Measurements from ENCODE around the gene HBS1L. TPM values are rescaled to one million over a fixed set of nuclear protein-coding genes. Genes with fewer than 3 reads are reported as not detected.

The HBS1L gene
- total RNA-seq, 1 donor from 2014 or later: 128 TPM

DNA sequence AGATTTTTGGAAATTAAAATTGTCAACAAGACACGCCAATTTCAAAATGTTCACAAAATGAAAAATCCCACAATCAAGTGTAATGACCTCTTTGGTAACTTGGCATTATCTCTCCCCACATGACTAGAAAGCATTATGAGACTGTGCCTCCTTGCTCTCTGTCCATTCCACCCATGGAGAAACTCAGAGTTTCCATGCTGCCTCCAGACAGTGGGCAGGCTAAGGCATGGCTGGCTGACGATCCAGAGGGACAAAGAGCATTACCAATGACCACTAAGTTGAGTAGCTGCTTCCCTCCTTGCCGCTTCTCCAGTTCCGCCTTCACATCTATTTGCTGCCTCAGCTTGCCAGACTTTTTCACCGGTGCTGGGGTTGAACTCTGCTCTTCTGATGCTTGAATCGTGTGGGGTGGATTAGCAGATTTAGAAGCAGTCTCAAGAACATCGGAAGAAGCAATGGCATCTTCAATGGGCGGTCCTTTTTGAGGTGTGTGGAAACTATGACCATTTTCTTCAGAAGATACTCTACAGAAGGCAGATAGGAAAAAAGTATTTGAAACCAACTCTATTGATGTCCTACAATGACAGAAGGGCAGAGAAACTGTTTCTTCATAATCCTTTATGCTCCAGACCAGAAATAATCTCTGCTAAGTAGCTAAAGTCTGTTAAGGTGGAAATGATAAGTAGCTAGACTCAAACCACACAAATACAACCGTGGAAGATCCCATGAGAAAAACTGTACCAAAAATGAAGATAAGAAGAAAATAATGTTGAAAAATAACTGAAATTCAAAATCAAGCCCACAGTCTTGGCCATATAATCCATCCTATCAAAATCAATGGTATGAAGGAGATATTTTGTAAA is 57.3 kb downstream of the HBS1L start:
- DNase-seq: no peak

- no peak for DNase-seq
Observed at GRCh38 chr6:134995536-134995935, 59.1 kb downstream of the HBS1L start.

GRCh38 chr6:134994431-134994830 is 60.2 kb downstream of the HBS1L start:
- DNase-seq: no peak

- DNase-seq: no peak
Observed at GRCh38 chr6:134992155-134992554, 62.5 kb downstream of the HBS1L start.

DNA sequence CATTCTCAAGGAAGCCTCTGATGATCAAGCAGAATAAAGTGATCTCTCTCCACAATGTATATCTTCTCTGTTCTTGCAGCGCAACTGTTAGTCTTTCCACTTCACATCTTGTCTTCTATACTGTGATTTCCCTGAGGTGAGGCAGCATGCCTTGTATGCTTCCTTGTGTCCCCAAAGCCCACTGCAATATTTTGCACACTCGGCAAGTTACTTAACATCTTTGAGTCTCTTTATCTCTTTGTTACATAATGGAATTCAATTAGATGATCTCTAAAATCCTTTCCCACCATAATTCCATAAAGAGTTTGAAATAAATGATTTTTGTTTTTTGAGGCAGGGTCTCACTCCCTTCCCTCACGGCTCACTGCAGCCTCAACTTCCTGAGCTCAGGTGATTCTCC is 64.4 kb downstream of the HBS1L start:
- no peak for DNase-seq

GRCh38 chr6:134984821-134985220 is 69.8 kb downstream of the HBS1L start:
- DNase-seq: no peak

DNA sequence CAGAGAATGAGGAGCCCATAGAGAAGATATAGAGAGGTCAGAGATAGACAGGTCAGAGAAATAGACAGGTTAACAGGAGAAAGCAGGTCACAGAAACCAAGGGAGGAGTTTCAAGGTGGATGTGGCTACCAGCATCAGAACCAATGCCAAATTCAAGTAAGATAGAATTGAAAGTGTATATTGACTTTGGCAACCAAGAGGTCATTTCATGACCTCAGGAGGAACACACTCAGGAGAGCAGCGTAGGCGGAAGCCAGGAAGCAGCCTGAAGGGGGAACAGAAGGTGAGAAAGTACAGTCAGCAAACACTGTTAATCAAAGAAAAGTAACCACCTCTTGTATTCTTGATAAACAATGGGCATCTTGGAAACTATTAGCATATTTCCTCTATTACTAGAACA is 70.8 kb downstream of the HBS1L start:
- no peak for DNase-seq

DNA sequence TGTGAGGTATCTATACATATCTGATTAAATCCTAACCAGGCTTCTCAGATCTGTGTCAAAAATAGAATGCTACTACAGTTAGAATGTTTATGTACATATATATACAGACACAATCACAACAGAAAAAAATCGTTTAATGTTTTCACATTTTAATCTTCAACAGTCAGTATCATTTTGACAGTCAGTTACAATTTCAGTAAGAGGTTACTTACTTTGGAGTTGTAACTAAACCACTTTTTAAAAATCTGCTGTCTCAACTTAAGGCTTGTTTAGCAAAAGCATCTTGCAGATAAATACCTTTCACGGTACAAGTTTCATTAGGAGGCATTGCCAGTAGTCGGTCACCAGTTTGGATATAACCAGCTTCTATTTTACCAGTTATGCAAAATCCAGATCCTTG is 72.5 kb downstream of the HBS1L start:
- no peak for DNase-seq

- no peak for DNase-seq
Observed at GRCh38 chr6:134980846-134981245, 73.8 kb downstream of the HBS1L start.

- no peak for DNase-seq
Observed at GRCh38 chr6:134979142-134979541, 75.5 kb downstream of the HBS1L start.

DNA sequence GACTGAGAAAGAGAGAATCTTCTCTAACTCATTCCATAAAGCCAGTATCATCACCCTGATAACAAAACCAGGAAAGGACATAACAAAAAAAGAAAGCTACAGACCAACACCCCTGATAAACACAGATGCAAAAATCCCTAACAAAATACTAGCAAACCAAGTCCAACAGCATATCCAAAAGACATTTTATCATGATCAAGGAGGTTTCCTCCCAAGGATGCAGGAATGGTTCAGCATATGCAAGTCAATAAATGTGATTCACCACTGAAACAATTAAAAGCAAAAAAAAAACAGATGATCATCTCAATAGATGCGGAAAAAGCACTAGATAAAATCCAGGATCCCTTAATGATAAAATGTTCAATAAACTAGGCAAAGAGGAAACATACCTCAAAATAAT is 80.3 kb downstream of the HBS1L start:
- no peak for DNase-seq

DNA sequence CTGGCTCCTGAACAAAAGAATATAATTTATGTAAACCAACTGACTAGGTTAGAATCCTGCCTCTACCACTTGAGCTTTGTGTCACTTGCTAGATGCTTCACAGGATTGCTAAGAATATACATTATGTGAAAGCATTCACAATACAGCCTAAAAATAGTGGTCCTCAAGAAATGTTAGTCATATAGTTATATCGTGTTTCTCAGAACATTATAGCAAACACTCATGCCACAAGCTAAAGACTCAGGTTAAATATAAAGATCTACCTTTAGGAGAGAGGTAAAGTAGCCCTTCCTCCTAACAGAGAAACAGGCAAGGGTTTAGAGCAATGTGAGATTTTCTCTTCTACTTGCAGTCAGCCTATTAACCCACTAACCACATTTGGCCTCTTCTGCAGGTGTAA is 86.9 kb downstream of the HBS1L start:
- no peak for DNase-seq

DNA sequence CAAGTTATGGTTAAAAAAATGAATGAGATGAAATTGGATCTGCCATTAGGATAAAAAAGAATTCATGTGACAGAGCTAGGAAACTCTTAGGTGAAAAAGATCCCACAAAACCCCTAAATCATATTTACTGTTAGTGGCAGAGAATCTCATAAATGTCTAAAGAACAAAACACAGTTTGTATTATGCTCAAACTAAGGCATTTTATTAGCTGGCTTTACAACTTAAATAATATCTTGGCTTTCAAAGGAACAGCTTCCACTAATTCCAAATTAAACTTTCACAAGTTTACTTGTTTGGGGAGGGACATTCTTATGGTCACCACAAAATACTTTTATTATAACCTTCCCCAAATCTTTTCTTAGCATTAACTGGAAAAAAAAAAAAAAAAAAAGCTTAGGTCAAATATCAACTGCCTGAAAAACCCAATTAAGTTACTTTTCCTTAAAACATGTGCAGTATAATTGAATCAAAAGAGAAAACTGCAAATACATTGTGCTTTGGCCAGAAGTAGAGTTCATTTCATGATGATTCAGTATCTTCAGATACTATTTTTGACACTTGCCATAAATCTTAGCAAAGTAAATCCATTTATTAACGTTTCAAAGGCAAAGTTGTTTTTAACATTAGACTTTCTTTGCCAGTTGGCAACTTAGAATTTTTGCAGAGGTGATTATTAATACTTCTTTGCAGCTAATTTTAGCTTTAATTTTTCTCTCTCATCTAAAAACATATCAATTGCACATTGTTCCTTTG is 90.0 kb downstream of the HBS1L start:
- no peak for DNase-seq

DNA sequence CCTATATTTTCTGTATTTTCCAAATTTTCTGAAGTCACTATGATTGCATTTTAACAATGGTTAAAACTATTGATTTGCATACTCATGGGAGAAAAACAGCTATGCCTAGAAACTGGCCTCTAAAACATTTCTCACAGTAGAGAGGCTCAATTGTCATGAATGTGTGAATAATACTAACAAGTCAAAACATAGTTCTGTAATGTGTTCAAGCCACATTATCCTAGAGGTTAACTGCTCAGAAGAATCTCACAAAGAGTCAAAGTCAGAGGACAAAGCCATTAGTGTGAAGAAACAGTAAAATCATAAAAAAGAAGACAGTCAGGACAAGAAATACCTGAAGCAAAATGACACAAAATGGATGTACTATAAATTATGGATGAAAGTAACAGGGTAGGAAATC is 92.2 kb downstream of the HBS1L start:
- DNase-seq: no peak

DNA sequence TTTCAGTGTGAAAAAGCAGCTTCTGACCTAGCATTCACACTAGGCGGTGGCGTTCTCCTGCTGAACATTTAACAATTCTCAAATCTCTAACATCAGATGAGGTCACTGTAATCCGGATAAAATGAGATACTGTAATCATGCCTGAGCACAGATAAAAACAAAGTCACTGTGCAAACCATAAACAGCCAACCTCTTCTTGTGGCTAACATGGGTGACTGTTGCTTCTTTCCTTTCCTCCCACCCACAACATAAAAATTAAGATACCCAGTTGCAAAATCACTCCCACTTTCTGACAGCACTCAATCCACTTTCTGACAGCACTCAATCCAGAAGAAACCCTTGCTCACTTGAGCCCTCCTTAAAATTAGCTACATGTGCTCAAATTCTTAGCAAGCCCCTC is 93.3 kb downstream of the HBS1L start:
- no peak for DNase-seq

DNA sequence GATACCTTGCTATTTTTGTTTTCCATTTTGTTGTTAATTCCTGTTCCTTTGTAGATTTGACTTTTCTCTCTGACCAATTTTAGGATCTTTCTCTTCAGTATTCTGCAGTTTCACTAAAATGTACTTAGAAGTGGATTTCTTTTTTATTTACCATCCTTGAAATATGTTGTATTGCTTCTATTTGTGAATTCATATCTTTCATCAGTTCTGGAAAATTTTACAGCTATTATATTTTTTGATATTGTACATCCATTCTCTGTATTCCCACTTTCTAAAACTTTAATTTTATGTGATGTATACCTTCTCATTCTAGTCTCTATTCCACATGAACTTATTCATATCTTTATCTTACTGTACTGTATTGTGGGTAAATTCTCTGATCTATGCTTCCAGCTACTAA is 95.0 kb downstream of the HBS1L start:
- no peak for DNase-seq

DNA sequence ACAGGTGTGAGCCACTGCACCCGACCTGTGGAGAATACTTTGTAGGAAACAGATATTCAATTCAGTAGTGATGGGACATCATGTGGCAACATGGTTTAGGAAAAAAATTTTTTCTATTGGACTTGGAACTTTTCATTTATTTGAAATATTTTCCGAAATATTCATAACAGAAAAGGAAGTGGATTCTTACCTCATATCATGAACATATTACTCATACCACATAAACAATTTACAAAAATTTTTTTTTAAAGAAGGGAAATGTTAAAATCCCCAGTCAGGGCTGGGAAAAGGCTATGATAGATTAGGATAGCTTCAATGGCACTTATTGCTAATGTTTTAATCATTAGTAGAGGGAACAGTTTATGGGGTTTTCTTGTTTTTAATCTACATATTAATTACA is 97.9 kb downstream of the HBS1L start:
- no peak for DNase-seq

DNA sequence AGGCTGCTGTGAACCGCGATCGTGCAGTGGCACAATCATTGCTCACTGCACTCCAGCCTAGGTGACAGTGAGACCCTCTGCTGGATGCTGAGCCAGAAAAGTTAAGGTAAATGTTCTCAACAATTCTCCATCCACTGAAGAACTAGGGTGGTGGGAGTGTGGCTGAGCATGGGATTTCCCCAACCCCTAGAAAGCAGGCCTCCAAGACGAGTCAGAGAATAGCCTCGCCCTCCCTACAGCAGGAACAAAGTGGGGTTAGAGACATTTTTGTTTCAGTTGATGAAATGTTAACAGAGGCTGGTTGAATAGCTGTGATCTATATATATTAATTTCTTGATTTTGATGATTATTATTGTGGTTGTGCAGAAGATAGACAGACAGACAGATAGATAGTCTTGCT is 98.6 kb downstream of the HBS1L start:
- no peak for DNase-seq

DNA sequence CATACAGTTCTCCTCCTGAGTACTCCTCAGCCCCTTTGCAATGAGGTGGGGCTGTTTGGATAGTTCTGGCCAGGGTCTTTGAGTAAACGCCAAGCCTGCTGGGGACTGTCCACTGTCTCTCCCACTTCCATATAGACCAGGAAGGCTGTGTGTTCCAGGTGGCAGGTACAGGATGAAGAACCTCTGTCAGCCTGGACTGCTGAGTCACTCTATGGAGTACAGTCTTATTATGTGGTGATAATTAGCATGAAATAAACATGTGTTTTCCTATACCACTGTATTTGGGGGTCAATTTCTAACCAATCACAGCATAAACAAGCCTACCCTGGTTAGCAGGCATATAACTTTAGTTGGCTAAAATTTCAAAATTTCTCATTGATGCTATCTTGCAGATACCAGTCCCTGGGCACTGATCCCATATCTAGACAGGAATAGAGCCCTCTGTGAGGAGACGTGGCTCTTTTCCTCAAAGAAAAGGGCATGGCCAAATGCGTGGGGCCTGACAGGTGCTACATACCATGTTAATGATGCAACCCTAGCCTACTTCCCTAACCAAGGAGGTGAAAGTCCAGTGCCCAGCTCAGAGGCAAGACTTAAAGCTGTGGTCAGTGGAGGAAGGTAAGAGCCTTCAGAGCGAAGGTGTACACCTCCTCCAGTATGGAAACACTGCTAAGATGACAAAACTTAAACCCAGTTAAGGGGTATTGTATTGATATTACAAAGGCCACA is 100.2 kb downstream of the HBS1L start:
- DNase-seq: no peak

- no peak for DNase-seq
Observed at GRCh38 chr6:134951494-134952263, 102.9 kb downstream of the HBS1L start.

DNA sequence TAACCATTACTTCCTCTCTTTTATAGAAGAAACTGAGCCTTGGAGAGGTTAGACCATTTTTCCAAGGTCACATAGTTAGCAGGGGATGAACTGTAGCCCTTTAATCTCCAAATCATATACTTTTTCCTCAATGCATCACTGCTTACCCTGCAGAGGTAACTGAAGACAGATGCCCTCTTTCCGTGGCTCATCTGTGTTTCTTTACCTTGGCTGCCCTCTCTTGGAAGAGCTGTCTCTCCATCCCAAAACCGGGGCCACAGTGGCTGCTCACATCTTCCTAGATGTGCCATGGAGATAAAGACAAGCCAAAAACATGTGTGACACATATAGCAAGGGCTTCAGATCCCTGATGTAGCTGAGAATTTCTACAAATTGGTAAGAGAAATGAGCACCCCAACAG is 104.1 kb downstream of the HBS1L start:
- DNase-seq: no peak

DNA sequence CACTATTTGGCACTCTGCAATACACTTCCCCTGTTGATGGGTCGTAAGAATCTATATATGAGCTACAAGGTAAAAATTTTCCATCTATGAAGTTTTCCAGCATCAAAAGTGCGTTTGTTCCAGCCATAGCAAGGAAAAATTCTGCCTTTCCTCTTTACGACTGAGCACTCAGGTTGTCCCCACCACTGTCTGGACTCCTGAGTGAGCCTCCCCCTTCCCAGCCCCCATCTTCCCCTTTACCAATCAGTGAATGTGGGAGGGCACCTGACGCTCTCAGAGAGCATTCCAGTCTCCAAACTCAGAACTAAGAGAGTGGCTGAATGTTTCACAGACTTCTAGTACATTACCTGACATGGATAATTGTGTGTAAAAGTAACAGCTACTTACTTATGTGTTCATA is 104.7 kb downstream of the HBS1L start, which contains the start of gene ALDH8A1:
Gene ALDH8A1, minus strand, starts transcription at position 175 of the 400 bp plus-strand sequence. Its CDS starts 48 bp downstream, at position 127.
- DNase-seq: no peak
